HCT116 (cell line): ENCODE data around the gene TMSB4X. TPM values are rescaled to one million over a fixed set of nuclear protein-coding genes. Genes with fewer than 3 reads are reported as not detected.

Source experiments
- ATAC-seq: fragments of 200-7000 bp; cut with Tn5 transposase; 2 replicates; pipeline ENCODE4 v1.9.1; 2020; ENCODE audit warnings: mild to moderate bottlenecking, moderate library complexity
- BruUV-seq: library from RNA; stranded (reverse); fragments of 400-500 nt; replicated peaks from 2 replicates; lab custom pipeline; 2021; lab: Mats Ljungman, UMichigan
- CTCF ChIA-PET: fragments of 300-600 bp; sonication (Branson Sonifier 250); formaldehyde crosslinking; loops from one replicate; lab custom pipeline; 2021; ENCODE audit warnings: antibody characterized with exemption; lab: Charles Lee
- POLR2A ChIA-PET: fragments of 300-600, 350-600 bp; sonication (Branson Sonifier 250); formaldehyde crosslinking; loops from one replicate; lab custom pipeline; 2021; ENCODE audit warnings: antibody characterized with exemption; lab: Charles Lee
- RAD21 ChIA-PET, 2 experiments: fragments of 300-600 bp; sonication (Branson Sonifier 250); formaldehyde crosslinking; loops; one replicate each; lab custom pipeline; 2023; ENCODE audit warnings: low total read pairs in 2 of 2; ENCODE audit not compliant: uncharacterized antibody in 2 of 2, unreplicated experiment in 2 of 2, low non-redundant PET in 1 of 2; lab: Charles Lee
- DNase-seq: peaks from one replicate; pipeline ENCODE4 v3.0.0-alpha.2; 2010; ENCODE audit warnings: low read depth, low spot score
- H2AFZ ChIP-seq: fragments of 200-600 bp; shearing (Covaris generic), sonication (generic); 2 replicates; pipeline ENCODE4 v1.6.1; 2017; ENCODE audit warnings: low read depth, mixed run types, mixed read lengths, antibody characterized with exemption, low read length; ENCODE audit not compliant: poor library complexity, severe bottlenecking
- H3K27ac ChIP-seq: 2 replicates; pipeline ENCODE4 v1.5.1; 2012; ENCODE audit warnings: low read depth, low read length
- H3K27me3 ChIP-seq: fragments of 200-600 bp; sonication (generic); 2 replicates; pipeline ENCODE4 v1.6.1; 2016; ENCODE audit warnings: mixed run types, low read length, mixed read lengths; ENCODE audit not compliant: insufficient read depth
- H3K36me3 ChIP-seq, 2 experiments: fragments of 200-500 bp in 1 of 2; fragments of 200-600 bp in 1 of 2; sonication (Bioruptor generic) in 1 of 2; sonication (generic) in 1 of 2; 2 replicates each; pipeline versions ENCODE4 v1.5.1 to v1.6.1; 2014 to 2016; ENCODE audit warnings: low read length in 2 of 2, inconsistent platforms in 1 of 2, mixed read lengths in 1 of 2, mixed run types in 1 of 2; ENCODE audit not compliant: insufficient read depth in 2 of 2, control insufficient read depth in 1 of 2
- H3K4me1 ChIP-seq, 2 experiments: fragments of 200-600 bp in 1 of 2; sonication (generic) in 1 of 2; 2 replicates each; pipeline versions ENCODE4 v1.5.1 to v1.6.1; 2012 to 2017; ENCODE audit warnings: low read length in 2 of 2, inconsistent platforms in 1 of 2, mild to moderate bottlenecking in 1 of 2, mixed read lengths in 1 of 2, mixed run types in 1 of 2, moderate library complexity in 1 of 2; ENCODE audit not compliant: insufficient read depth in 2 of 2, control insufficient read depth in 1 of 2
- H3K4me2 ChIP-seq: fragments of 200-600 bp; sonication (generic); 2 replicates; pipeline ENCODE4 v1.6.1; 2017; ENCODE audit warnings: mixed run types, low read length, mixed read lengths
- H3K4me3 ChIP-seq, 2 experiments: fragments of 200-600 bp in 1 of 2; sonication (generic) in 1 of 2; replicated peaks in 1 of 2; 2 replicates each; pipeline ENCODE4 v1.5.1; 2011 to 2016; ENCODE audit warnings: low read length in 2 of 2, control low read depth in 1 of 2, low read depth in 1 of 2, mild to moderate bottlenecking in 1 of 2, mixed read lengths in 1 of 2, mixed run types in 1 of 2
- H3K79me2 ChIP-seq: fragments of 200-600 bp; sonication (generic); 2 replicates; pipeline ENCODE4 v1.6.1; 2017; ENCODE audit warnings: mild to moderate bottlenecking, mixed run types, low read length, moderate library complexity, mixed read lengths; ENCODE audit not compliant: insufficient read depth
- H3K9ac ChIP-seq: fragments of 200-600 bp; sonication (generic); 2 replicates; pipeline ENCODE4 v1.6.1; 2016; ENCODE audit warnings: low read length, mixed read lengths
- H3K9me2 ChIP-seq: fragments of 200-600 bp; sonication (generic), shearing (Covaris generic); 2 replicates; pipeline ENCODE4 v1.6.1; 2017; ENCODE audit warnings: mixed run types, mild to moderate bottlenecking, moderate library complexity; ENCODE audit not compliant: insufficient read depth
- H3K9me3 ChIP-seq, 2 experiments: fragments of 200-500 bp in 1 of 2; fragments of 200-600 bp in 1 of 2; sonication (Bioruptor generic) in 1 of 2; sonication (generic) in 1 of 2; 2 replicates each; pipeline ENCODE4 v1.6.1; 2014 to 2017; ENCODE audit warnings: low read length in 2 of 2, mixed read lengths in 2 of 2, inconsistent platforms in 1 of 2, low read depth in 1 of 2, mild to moderate bottlenecking in 1 of 2, mixed run types in 1 of 2, moderate library complexity in 1 of 2; ENCODE audit not compliant: control insufficient read depth in 1 of 2, insufficient read depth in 1 of 2
- H4K20me1 ChIP-seq: fragments of 200-600 bp; sonication (generic), shearing (Covaris generic); 2 replicates; pipeline ENCODE4 v1.6.1; 2017; ENCODE audit warnings: mixed run types, mild to moderate bottlenecking, moderate library complexity; ENCODE audit not compliant: insufficient read depth
- ATF3 ChIP-seq: IDR thresholded peaks from 2 replicates; pipeline ENCODE4 v1.6.1; 2012
- CBX3 ChIP-seq: IDR thresholded peaks from 2 replicates; pipeline ENCODE4 v1.6.1; 2012; ENCODE audit warnings: low read depth
- CEBPB ChIP-seq: IDR thresholded peaks from 2 replicates; pipeline ENCODE4 v1.6.1; 2012; ENCODE audit warnings: low read depth
- ELF1 ChIP-seq: IDR thresholded peaks from 2 replicates; pipeline ENCODE4 v1.6.1; 2012; ENCODE audit warnings: low read depth, borderline replicate concordance
- EZH2 ChIP-seq: fragments of 200-600 bp; sonication (generic); IDR thresholded peaks from 2 replicates; pipeline ENCODE4 v1.6.1; 2017; ENCODE audit warnings: antibody characterized with exemption, mixed run types
- EZH2phosphoT487 ChIP-seq: fragments of 200-600 bp; IDR thresholded peaks from 2 replicates; pipeline ENCODE4 v1.6.1; 2018; ENCODE audit warnings: antibody characterized with exemption, borderline replicate concordance
- FOSL1 ChIP-seq: IDR thresholded peaks from 2 replicates; pipeline ENCODE4 v1.6.1; 2012; ENCODE audit warnings: low read depth
- JUND ChIP-seq: IDR thresholded peaks from 2 replicates; pipeline ENCODE4 v1.6.1; 2012
- POLR2A ChIP-seq: IDR thresholded peaks from 2 replicates; pipeline ENCODE4 v1.7.0; 2011; ENCODE audit warnings: borderline replicate concordance; ENCODE audit not compliant: insufficient read depth, insufficient read length; ENCODE audit errors: extremely low read depth
- POLR2AphosphoS5 ChIP-seq: IDR thresholded peaks from 2 replicates; pipeline ENCODE4 v1.6.1; 2011; ENCODE audit warnings: mild to moderate bottlenecking, low read depth, low read length, moderate library complexity
- RAD21 ChIP-seq: IDR thresholded peaks from 2 replicates; pipeline ENCODE4 v1.6.1; 2012; ENCODE audit warnings: low read depth, mild to moderate bottlenecking
- SIN3A ChIP-seq: IDR thresholded peaks from 2 replicates; pipeline ENCODE4 v1.6.1; 2012; ENCODE audit warnings: low read depth
- TCF7L2 ChIP-seq: IDR thresholded peaks from 2 replicates; pipeline ENCODE4 v1.7.0; 2011; ENCODE audit warnings: borderline replicate concordance, inconsistent platforms; ENCODE audit not compliant: insufficient read depth, insufficient read length; ENCODE audit errors: extremely low read depth
- YY1 ChIP-seq: IDR thresholded peaks from 2 replicates; pipeline ENCODE4 v1.6.1; 2011; ENCODE audit warnings: low read length, low read depth, moderate library complexity, mild to moderate bottlenecking; ENCODE audit not compliant: insufficient replicate concordance; ENCODE audit errors: extremely low read depth
- ZFX ChIP-seq: fragments of 450-650 bp; IDR thresholded peaks from 2 replicates; pipeline ENCODE4 v1.6.1; 2017
- ZNF274 ChIP-seq: fragments of 200-500 bp; sonication (Bioruptor generic); IDR thresholded peaks from 2 replicates; pipeline ENCODE4 v1.6.1; 2014; ENCODE audit warnings: mild to moderate bottlenecking, low read depth, low read length, inconsistent platforms
- intact Hi-C: fragments of 100-400 bp; cut with micrococcal nuclease; formaldehyde crosslinking; loops from 2 replicates; pipeline ENCODE4 v1.10.0; 2022
- total RNA-seq: library from RNA; stranded (reverse); gene quantifications from one replicate; pipeline ENCODE4 v1.2.1, GENCODE V29; 2021; ENCODE audit not compliant: unreplicated experiment
- TF ChIP-seq, protein P1 (sequence below): IDR thresholded peaks from 2 replicates; pipeline ENCODE4 v1.6.1; 2012; ENCODE audit warnings: low read depth

TMSB4X gene
- total RNA-seq, 1 experiment from 2014 or later = 407 TPM

GRCh38 chrX:12972878-12973560 lies 1.9 kb upstream of the TMSB4X start:
- POLR2A ChIA-PET = no interaction called here
- ATAC-seq = no peak
- H4K20me1 ChIP-seq = no peaks in the 10 kb centered on the region
- intact Hi-C loops = loop anchor here (10.0 kb wide), 1 partner anchor 512 kb away; no protein-coding TSS in a partner anchor
- H3K9me3 ChIP-seq = no peaks in the 10 kb centered on the region
- TF ChIP-seq ATF3 (no peak), POLR2AphosphoS5 (no peak), POLR2A (no peak), FOSL1 (no peak), EZH2phosphoT487 (no peak), SIN3A (no peak), ELF1 (no peak), CBX3 (no peak), EZH2 (no peak), TCF7L2 (no peak), ZFX (no peak), CEBPB (no peak), YY1 (no peak), RAD21 (no peak), JUND (no peak), ZNF274 (no peak)
- TF ChIP-seq, protein P1, sequence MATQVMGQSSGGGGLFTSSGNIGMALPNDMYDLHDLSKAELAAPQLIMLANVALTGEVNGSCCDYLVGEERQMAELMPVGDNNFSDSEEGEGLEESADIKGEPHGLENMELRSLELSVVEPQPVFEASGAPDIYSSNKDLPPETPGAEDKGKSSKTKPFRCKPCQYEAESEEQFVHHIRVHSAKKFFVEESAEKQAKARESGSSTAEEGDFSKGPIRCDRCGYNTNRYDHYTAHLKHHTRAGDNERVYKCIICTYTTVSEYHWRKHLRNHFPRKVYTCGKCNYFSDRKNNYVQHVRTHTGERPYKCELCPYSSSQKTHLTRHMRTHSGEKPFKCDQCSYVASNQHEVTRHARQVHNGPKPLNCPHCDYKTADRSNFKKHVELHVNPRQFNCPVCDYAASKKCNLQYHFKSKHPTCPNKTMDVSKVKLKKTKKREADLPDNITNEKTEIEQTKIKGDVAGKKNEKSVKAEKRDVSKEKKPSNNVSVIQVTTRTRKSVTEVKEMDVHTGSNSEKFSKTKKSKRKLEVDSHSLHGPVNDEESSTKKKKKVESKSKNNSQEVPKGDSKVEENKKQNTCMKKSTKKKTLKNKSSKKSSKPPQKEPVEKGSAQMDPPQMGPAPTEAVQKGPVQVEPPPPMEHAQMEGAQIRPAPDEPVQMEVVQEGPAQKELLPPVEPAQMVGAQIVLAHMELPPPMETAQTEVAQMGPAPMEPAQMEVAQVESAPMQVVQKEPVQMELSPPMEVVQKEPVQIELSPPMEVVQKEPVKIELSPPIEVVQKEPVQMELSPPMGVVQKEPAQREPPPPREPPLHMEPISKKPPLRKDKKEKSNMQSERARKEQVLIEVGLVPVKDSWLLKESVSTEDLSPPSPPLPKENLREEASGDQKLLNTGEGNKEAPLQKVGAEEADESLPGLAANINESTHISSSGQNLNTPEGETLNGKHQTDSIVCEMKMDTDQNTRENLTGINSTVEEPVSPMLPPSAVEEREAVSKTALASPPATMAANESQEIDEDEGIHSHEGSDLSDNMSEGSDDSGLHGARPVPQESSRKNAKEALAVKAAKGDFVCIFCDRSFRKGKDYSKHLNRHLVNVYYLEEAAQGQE = no peak
- no peak overlapping the region for H3K4me2 ChIP-seq
- no peak overlapping the region for H3K9ac ChIP-seq
- RAD21 ChIA-PET = no interaction called here
- no TSS peak for BruUV-seq
- H3K9me2 ChIP-seq = no peaks in the 10 kb centered on the region
- H3K79me2 ChIP-seq = peaks cover 11% of the 10 kb centered on the region
- peaks cover 0 to 10% of the 10 kb centered on the region in 2 experiments; a peak in 2 of 4 replicates for H3K4me1 ChIP-seq
- no peak overlapping the region for H3K4me3 ChIP-seq
- no peak overlapping the region for H3K27ac ChIP-seq
- CTCF ChIA-PET = no interaction called here
- no peak for DNase-seq
- H2AFZ ChIP-seq = no peak overlapping the region
- no peaks in the 10 kb centered on the region for H3K27me3 ChIP-seq
- H3K36me3 ChIP-seq = no peaks in the 10 kb centered on the region
